Motor neuron (in vitro differentiated cells): ENCODE measurements around the gene TRPC3. TPM values are rescaled to one million over a fixed set of nuclear protein-coding genes. Genes with fewer than 3 reads are reported as not detected.
A peak's percentile ranks its signal among the peaks of the same experiment; 100 is the strongest.

ENCODE experiments used
- ATAC-seq, 8 experiments: fragments of 200-7000 bp; cut with Tn5 transposase; replicated peaks in 6 of 8; 2 replicates each; pipeline ENCODE4 v1.8.0; 2021; ENCODE audit warnings: mild to moderate bottlenecking in 8 of 8, moderate library complexity in 8 of 8
- H3K27ac ChIP-seq, 2 donors: fragments of 250-450 bp; sonication (Bioruptor Pico); 2 replicates each; pipeline ENCODE4 v1.9.0; 2021; ENCODE audit warnings: antibody characterized with exemption in 2 of 2, mild to moderate bottlenecking in 2 of 2, moderate library complexity in 1 of 2
- H3K4me1 ChIP-seq, 2 donors: fragments of 250-450 bp; sonication (Bioruptor Pico); replicated peaks in 1 of 2; 2 replicates each; pipeline ENCODE4 v1.6.1; 2021; ENCODE audit warnings: antibody characterized with exemption in 2 of 2, mild to moderate bottlenecking in 2 of 2, moderate library complexity in 1 of 2
- H3K4me3 ChIP-seq, 5 donors: fragments of 250-450 bp; sonication (Bioruptor Pico); 2 replicates each; pipeline ENCODE4 v1.9.0; 2021; ENCODE audit warnings: antibody characterized with exemption in 5 of 5, mild to moderate bottlenecking in 5 of 5, moderate library complexity in 4 of 5
- WGBS, 10 experiments: fragments of 450-650 bp; shearing (Covaris generic); methylation state at CpG; one replicate each; pipeline ENCODE4 v1.0.0; 2022; 5-methylcytosine and 5-hydroxymethylcytosine counted together
- in situ Hi-C, 9 experiments: fragments of 400-800 bp; cut with MboI; loops; one replicate each; pipeline ENCODE4 v1.15.0; 2021; ENCODE audit warnings: low sequenced_read_pairs in 9 of 9, low pct_unique_long_range_greater_than_20kb in 2 of 9; ENCODE audit not compliant: unreplicated experiment in 9 of 9
- total RNA-seq, 8 experiments: library from RNA; unstranded; fragments of 300-600 nt; gene quantifications; 2 replicates each; pipeline versions ENCODE4 v1.2.3 to v1.2.4, GENCODE V29; 2022

The TRPC3 gene
- total RNA-seq, 8 experiments from 2014 or later, result 0.41 to 7.0 (median 3.5) TPM; not detected in 2

DNA sequence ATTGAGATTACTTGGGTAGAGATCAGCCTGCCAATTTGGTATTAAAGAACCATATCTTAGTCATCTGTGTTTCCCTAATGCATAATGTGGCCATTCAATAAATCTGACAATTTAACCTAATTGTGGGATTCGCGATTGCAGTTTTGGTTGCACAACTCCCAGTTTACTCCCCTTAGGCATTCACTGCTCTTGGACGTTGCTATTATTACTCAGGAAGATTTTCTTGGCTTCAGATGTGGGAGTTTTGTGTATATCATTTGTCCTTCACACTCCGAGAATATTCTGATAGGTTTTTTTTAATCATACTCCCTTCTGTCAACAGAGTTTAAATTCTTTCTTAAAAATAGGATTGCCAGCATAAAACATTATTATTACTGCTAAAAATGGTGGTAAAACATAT is 22.0 kb upstream of the TRPC3 start:
- in situ Hi-C loops, result loop anchor here in 2 of 9 experiments (25.0 kb wide), 2 partner anchors 188 to 238 kb away; partner anchors contain the start of gene BLTP1 (in 1 of the 2)
- ATAC-seq, result no peak
- Histone ChIP-seq H3K4me3 (no peak overlapping the region), H3K27ac (no peak overlapping the region), H3K4me1 (no peaks in the 10 kb centered on the region)
- WGBS, 10 experiments, result 19 to 93% (median 84%) methylated on average over 2 to 4 of the region's 4 CpGs; no CpG with 5 or more reads in 1 of the 10 experiments

DNA sequence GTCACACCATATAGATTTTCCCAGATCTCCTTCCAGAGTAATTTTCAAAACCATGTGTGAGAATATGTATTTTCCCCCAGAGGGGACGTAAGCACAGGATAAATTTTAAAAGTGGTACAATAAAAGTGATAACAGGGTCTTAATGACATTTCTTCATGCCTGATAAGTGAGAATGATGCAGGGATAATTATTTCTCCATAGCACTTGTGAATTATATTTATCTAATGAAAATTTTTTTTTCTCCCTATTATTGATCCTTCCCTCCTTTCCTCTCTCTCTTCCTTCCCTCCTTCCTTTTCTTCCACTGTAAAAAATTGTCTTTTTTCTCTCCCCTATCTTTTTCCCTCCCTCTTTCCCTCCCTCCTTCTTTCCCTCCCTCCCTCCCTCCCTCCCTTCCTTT is 17.0 kb upstream of the TRPC3 start:
- peaks cover 0 to 4% of the 10 kb centered on the region in 2 donors for H3K4me1 ChIP-seq
- H3K27ac ChIP-seq, result no peak overlapping the region
- 0 to 92% (median 63%) methylated on average over 1 of the region's 1 CpG; no CpG with 5 or more reads in 2 of the 10 experiments for WGBS, 10 experiments
- in situ Hi-C loops, result loop anchor here in 2 of 9 experiments (25.0 kb wide), 2 partner anchors 193 to 243 kb away; partner anchors contain the start of gene BLTP1 (in 1 of the 2)
- H3K4me3 ChIP-seq, result no peak overlapping the region
- no peak for ATAC-seq

DNA sequence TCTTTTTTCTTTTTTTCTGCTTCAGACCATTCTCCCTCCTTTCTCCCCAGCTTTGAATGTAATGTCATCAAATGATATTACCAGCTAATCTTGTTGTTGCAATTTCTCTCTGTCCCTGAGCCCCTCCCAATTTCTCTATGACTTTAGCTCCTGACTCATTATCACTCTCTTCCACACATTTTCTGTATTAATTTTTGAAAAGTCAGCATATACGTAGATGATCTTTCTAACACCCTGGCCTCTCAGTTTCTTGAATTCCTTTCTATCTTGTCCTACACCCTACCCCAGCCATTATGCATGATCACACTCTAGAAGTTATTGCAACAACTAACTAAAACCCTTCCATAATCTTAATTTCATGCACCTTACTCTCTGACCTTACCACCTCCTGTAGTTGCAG is 13.1 kb upstream of the TRPC3 start:
- H3K27ac ChIP-seq, result no peak overlapping the region
- ATAC-seq, result no peak
- 69 to 100% (median 100%) methylated on average over 1 of the region's 1 CpG; no CpG with 5 or more reads in 1 of the 10 experiments for WGBS, 10 experiments
- H3K4me3 ChIP-seq, result no peak overlapping the region
- peaks cover 0 to 4% of the 10 kb centered on the region in 2 donors for H3K4me1 ChIP-seq
- in situ Hi-C loops, result loop anchor here in 2 of 9 experiments (25.0 kb wide), 2 partner anchors 197 to 247 kb away; partner anchors contain the start of gene BLTP1 (in 1 of the 2)

- WGBS, 10 experiments, result 29 to 90% (median 60%) methylated on average over 1 of the region's 1 CpG; no CpG with 5 or more reads in 3 of the 10 experiments
- ATAC-seq, result no peak
- in situ Hi-C loops, result loop anchor here in 2 of 9 experiments (25.0 kb wide), 2 partner anchors 201 to 251 kb away; partner anchors contain the start of gene BLTP1 (in 1 of the 2)
- no peaks in the 10 kb centered on the region for H3K4me1 ChIP-seq
- H3K4me3 ChIP-seq, result no peak overlapping the region
- H3K27ac ChIP-seq, result no peak overlapping the region
Measured at GRCh38 chr4:121960818-121961217, 9.0 kb upstream of the TRPC3 start.

- no peak for ATAC-seq
- WGBS, 10 experiments, result 0 to 93% (median 67%) methylated on average over 1 to 2 of the region's 2 CpGs; no CpG with 5 or more reads in 1 of the 10 experiments
- in situ Hi-C loops, result loop anchor here in 2 of 9 experiments (25.0 kb wide), 2 partner anchors 204 to 254 kb away; partner anchors contain the start of gene BLTP1 (in 1 of the 2)
- Histone ChIP-seq H3K27ac (no peak overlapping the region), H3K4me3 (no peak overlapping the region), H3K4me1 (no peaks in the 10 kb centered on the region)
Measured at GRCh38 chr4:121958777-121959176, 6.9 kb upstream of the TRPC3 start.

DNA sequence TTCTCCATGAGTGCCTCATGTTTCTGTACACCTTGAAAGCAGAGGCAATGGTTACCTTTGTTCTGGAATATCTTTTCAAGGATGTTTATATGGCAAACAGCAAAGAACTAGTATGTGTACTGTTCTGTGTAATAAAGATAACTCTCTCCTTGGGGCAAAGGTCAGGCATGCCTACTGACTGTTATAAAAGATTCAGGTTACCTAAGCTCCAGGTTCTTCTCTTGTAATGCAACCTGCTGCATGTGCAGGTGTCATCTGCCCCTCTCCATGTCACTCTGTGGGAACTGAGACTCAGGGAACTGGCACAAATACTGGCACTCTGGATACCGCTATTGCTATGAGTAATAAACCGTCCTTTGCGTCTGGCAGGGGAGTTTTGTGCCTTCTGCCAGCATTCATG is 5.4 kb upstream of the TRPC3 start:
- H3K27ac ChIP-seq, result no peak overlapping the region
- WGBS, 10 experiments, result 44 to 90% methylated on average over 3 of the region's 3 CpGs; no CpG with 5 or more reads in 8 of the 10 experiments
- in situ Hi-C loops, result loop anchor here in 2 of 9 experiments (25.0 kb wide), 2 partner anchors 205 to 255 kb away; partner anchors contain the start of gene BLTP1 (in 1 of the 2)
- H3K4me3 ChIP-seq, result no peak overlapping the region
- H3K4me1 ChIP-seq, result peaks cover 0 to 2% of the 10 kb centered on the region in 2 donors
- ATAC-seq, result no peak

DNA sequence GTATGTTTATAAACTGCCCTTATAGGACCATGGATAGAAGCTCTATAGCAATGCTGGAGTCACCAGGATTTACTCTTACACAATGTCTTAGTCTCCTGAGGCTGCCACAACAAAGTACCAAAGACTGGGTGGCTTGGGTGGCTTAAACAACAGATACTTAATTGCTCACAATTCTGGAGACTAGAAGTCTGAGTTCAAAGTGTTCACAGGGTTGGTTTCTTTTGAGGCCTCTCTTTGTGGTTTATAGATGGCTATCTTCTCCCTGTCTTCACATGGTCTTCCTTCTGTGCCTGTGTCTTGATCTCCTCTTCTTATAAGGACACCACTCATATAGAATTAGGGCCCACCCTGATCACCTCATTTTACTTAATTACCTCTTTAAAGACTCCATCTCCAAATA is 2.0 kb upstream of the TRPC3 start:
- Histone ChIP-seq H3K4me1 (peaks cover 0 to 4% of the 10 kb centered on the region in 2 donors), H3K27ac (no peak overlapping the region), H3K4me3 (no peak overlapping the region)
- in situ Hi-C loops, result loop anchor here in 2 of 9 experiments (25.0 kb wide), 2 partner anchors 208 to 258 kb away; partner anchors contain the start of gene BLTP1 (in 1 of the 2)
- no peak for ATAC-seq

- 0 to 42% (median 26%) methylated on average over 1 to 7 of the region's 7 CpGs for WGBS, 10 experiments
- in situ Hi-C loops, result loop anchor here in 2 of 9 experiments (25.0 kb wide), 2 partner anchors 210 to 260 kb away; partner anchors contain the start of gene BLTP1 (in 1 of the 2)
- Histone ChIP-seq H3K4me1 (peaks cover 0 to 4% of the 10 kb centered on the region in 2 donors), H3K27ac (no peak overlapping the region), H3K4me3 (peak overlapping the region; percentile 54 to 77 (median 66))
- no peak for ATAC-seq
Measured at GRCh38 chr4:121952290-121952689, 430 bp upstream of the TRPC3 start.

- 0 to 20% (median 2%) methylated on average over 1 to 15 of the region's 76 CpGs; no CpG with 5 or more reads in 7 of the 10 experiments for whole genome bisulfite sequencing, 10 experiments
- Histone ChIP-seq H3K27ac (no peak overlapping the region), H3K4me1 (peaks cover 0 to 4% of the 10 kb centered on the region in 2 donors), H3K4me3 (peak overlapping the region; percentile 54 to 77 (median 66))
- ATAC-seq, result peak; percentile 25 to 64 (median 56)
- in situ Hi-C loops, result loop anchor here in 2 of 9 experiments (25.0 kb wide), 2 partner anchors 211 to 261 kb away; partner anchors contain the start of gene BLTP1 (in 1 of the 2)
Measured at GRCh38 chr4:121950680-121951520, 960 bp downstream of the TRPC3 start.

GRCh38 chr4:121950212-121950679 is 1.6 kb downstream of the TRPC3 start:
- in situ Hi-C loops, result loop anchor here in 2 of 9 experiments (25.0 kb wide), 2 partner anchors 212 to 262 kb away; partner anchors contain the start of gene BLTP1 (in 1 of the 2)
- ATAC-seq, result peak; percentile 77 to 88 (median 87)
- H3K27ac ChIP-seq, result no peak overlapping the region
- 0 to 13% (median 5%) methylated on average over 1 to 21 of the region's 34 CpGs; no CpG with 5 or more reads in 1 of the 10 experiments for WGBS, 10 experiments
- H3K4me1 ChIP-seq, result peaks cover 0 to 4% of the 10 kb centered on the region in 2 donors
- H3K4me3 ChIP-seq, result peak overlapping the region; percentile 54 to 77 (median 66)

DNA sequence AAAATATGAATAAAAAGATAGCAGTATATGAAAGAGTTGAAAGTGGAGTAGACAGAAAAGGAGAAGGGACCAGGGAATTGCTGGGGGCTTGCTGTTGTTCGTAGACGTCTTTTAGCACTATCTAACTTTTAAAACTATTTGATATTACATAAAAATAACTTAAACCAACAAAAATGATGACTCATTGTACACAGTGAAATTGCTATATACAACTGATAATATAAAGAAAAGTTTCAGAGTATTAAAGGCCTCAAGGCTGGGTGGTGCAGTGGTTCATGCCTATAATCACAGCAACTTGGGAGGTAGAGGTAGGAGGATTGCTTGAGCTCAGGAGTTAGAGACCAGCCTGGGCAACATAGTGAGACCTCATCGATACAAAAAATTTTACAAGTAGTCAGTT is 5.2 kb downstream of the TRPC3 start:
- Histone ChIP-seq H3K4me1 (no peaks in the 10 kb centered on the region), H3K4me3 (no peak overlapping the region), H3K27ac (no peak overlapping the region)
- in situ Hi-C loops, result no loop called here
- ATAC-seq, result no peak
- 18 to 100% (median 83%) methylated on average over 2 to 3 of the region's 3 CpGs; no CpG with 5 or more reads in 2 of the 10 experiments for WGBS, 10 experiments

- Histone ChIP-seq H3K4me3 (no peak overlapping the region), H3K4me1 (no peaks in the 10 kb centered on the region), H3K27ac (no peak overlapping the region)
- WGBS, 10 experiments, result 0 to 100% (median 88%) methylated on average over 1 to 4 of the region's 4 CpGs; no CpG with 5 or more reads in 4 of the 10 experiments
- ATAC-seq, result peak in 1 of 8 experiments; percentile 64
- in situ Hi-C loops, result no loop called here
Measured at GRCh38 chr4:121943941-121944340, 7.9 kb downstream of the TRPC3 start.
